NCI-H2196 (cell line): ENCODE data around the gene KDM5C.

ENCODE experiments used
- DNase-seq: peaks from one replicate; lab custom pipeline; 2025; ENCODE audit not compliant: unreplicated experiment; lab: John Stamatoyannopoulos, UW

Gene KDM5C

GRCh38 chrX:53251307-53251706 is 26.3 kb upstream of the KDM5C start:
- no peak for DNase-seq

GRCh38 chrX:53250556-53250955 is 25.5 kb upstream of the KDM5C start:
- DNase-seq: no peak

GRCh38 chrX:53249408-53250042 is 24.5 kb upstream of the KDM5C start:
- DNase-seq: no peak

- no peak for DNase-seq
Measured at GRCh38 chrX:53247928-53248327, 22.9 kb upstream of the KDM5C start.

GRCh38 chrX:53246231-53246630 is 21.2 kb upstream of the KDM5C start:
- DNase-seq: no peak

DNA sequence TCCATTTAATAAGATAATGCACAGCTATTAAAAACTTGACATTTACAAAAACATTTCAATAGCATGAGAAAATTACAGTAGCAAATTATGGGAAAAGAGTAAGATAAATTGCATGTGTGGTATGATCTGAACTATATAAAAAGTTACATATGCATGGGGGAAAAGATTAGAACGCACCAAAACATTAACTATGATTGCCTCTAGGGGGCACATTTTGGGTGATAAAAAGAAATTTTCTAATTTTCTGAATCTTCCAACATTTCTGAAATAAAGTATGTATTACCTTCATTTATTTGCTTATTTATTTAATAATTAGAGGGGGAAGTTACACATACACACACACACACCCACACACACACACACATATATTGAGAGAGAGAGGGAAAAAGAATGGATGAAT is 19.6 kb upstream of the KDM5C start:
- DNase-seq: no peak

- DNase-seq: no peak
Measured at GRCh38 chrX:53242310-53242709, 17.3 kb upstream of the KDM5C start.

DNA sequence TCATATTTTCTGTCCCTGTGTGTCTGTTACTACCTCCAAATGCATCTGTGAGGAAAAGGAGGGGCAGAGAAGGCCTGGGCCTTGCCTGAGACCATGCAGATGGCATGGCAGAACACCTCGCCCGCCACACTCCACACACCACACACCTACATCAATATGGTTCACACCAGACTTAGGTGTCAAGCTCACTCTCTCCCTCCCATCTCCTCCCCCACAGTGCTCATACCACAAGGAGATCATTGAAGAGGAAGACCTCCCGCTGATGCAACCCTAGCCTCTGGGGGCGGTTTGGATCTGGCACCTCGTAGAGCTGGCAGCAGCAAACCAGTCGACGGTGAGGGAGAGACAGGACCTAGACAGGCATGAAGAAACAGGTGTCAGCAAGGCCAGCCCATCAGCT is 16.6 kb upstream of the KDM5C start:
- DNase-seq: no peak

DNA sequence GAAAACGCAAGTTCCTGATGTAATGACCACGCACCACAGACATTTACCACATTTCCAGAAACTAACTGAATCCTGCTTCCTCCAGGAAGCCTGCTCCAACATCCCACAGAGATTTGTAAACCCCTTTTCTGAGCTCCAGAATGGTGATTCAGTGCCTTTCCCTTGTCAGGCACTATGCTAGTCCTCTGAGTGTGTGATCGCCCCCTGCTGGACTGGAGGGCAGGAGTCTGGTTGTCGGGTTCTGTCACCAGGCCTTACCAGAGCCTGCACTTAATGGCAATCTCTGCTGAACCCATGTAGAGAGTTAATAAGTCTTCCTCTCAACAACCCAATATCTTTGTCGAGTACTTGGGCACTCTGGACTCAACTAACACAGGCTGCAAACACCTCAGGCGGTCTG is 14.5 kb upstream of the KDM5C start:
- DNase-seq: no peak

DNA sequence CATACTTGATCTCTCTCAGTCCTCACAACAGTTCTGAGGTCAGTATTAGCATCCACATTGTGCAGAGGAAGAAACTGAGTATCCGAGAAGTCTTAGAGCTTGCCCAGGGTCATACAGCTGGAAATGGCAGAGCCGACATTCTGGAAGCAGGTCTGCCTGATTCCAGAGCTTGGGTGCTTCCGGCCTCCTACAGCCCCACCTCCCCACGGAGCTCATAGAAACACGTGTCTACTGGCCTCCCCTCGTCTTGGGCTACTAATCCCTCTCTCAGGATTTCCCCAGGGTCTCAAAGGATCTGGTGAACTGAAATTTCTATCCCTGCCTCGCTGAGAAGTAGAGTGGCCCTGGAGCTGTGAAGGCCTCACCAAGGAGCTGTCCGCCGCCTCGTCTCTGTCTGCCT is 12.0 kb upstream of the KDM5C start:
- no peak for DNase-seq

DNA sequence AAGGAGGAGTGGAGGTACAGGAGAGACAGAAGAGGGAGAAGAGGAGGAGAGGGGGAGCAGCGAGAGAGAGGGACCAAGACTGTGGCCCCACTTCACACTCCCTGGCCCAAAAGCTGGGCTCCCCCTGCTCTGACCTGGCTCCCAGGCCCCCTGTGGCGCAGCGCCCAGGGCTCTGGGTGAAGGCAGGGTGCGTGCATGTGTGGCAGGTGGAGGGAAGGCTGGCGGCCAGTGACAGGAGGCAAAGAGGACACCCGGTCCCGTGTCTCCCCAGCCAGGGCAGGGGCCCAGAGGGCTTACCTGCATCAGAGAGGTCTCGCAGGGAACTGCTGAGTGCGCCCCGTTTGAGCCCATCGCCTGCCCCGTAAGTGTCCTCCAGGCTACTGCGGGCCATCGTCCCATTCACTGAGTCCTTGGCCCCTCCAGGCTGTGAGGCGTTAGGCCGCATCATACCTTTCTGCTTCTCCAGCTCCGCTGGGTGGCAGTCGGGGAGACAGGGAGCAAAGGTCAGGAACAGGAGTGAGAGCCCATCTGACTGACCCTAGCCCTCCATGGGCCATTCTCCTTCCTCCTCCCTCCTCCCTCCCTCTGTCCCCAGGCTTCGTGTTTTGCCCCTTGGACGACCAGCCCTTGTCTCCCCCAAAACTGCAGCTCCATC is 11.1 kb upstream of the KDM5C start:
- DNase-seq: no peak

DNA sequence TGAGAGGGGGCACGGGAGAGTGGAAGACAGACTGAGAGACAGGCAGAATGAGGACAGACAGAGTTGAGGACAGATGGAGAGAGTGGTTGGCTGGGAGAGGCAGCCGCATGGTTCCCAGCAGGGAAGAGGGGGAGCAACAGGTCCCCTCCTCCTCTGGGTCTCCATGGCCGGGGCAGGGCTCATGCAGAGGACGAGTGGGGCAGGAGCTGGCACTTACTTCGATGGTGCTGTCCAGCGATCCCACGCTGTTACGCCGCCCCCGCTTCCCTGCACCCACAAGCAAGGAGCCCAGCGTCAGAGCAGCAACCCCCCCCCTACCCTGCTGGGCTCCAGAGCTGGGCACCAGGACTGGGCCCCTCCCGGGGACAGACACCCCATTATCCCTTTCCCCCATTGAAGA is 10.6 kb upstream of the KDM5C start:
- no peak for DNase-seq

- DNase-seq: no peak
Measured at GRCh38 chrX:53234484-53234883, 9.5 kb upstream of the KDM5C start.

- no peak for DNase-seq
Measured at GRCh38 chrX:53233536-53233935, 8.5 kb upstream of the KDM5C start.

GRCh38 chrX:53230116-53230515 is 5.1 kb upstream of the KDM5C start:
- no peak for DNase-seq

GRCh38 chrX:53227224-53227765 is 2.3 kb upstream of the KDM5C start:
- no peak for DNase-seq

DNA sequence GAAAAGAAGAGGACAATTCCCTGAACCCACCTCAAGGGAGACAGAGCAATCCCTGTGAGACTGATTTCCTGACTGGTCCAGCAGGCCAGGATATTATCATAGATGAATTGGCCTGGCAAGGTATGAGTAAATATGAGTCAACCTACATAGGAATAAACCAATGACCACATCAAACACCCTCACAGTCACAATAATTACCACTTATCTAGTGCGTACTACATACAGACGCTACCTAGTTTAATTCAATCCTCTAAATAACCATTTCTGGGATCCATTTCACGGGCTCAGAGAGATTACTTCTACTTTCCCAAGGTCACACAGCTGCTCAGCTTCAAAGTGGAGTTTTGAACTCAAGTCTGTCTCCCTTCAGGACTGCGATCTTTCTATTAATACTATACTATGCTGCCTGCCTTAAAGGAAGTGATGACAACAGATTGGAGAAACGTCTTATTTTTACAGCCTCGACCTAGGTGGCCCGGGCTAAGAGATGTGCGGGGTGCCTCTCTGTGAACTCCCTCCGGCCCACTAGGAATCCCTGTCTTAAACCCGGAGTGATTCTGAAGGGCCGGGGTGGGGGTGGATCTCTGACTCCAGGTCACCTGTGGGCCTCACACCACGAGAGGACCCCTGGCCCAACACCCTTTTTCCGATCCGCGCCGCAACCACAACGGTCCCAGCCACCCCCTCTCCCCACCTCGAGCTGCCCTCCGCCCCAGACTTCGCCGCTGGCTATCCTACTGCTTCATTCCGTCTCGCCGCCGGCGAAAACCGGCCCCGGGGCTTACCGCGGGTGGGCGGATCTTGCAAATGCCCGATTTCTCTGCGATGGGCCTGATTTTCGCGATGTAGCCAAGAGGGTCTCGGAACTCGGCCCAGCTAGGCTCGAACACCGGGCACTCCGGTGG is 800 bp downstream of the KDM5C start:
- no peak for DNase-seq

DNA sequence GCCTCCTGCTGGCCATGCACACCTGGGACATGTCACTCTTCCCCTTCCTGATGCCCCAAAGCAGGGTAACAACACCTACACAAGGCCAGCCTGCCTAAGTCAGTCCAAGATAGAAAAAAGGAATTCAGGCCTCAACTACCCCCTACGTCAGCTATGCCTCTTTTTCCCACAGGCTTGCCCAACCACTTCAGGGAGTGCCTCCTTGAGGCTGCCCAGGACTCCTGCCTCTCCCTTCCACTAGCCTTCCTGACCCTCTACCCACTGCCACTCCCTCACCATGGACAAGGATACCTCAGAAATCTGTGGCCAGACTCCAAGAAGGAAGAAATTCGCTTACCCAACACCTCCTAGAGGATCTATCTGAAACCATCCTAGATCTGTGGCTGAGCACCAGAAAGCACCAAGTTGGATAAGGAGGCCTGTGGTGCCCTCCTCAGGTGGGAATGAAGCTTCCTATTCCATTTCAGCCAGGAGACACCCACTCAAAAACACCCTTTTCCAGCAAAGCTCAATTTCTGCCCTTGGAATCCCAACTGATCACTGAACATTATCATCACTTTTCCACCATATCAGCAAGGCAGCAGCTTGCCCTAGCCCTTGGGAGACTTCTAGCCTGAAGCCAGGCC is 1.8 kb downstream of the KDM5C start:
- DNase-seq: no peak

DNA sequence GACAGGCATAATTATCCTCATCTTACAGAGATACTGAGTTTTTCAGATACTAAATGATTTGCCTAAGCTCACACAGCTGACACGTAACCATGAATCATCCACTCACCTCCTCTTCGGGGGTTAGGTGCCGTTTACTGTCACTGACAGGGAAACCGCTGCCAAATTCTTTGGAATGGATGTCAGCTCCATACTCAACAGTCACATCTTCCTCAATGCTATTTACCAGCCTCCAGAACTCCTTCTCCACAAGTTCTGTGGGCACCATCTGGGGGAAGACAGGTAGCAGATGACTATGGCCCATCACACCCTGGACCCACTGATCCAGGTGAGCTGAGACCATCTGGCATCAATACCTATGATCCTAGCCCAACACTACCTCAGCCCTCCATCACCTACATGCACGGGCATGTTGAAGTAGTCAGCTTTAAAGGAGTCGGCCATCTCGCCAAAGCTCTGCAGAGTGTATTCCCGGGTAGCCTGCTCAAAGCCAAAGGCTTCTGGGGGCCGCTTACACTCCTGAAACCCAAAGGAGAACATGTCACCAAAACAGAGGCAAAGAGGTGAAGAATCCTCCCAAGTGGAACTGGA is 13.5 kb downstream of the KDM5C start:
- no peak for DNase-seq

DNA sequence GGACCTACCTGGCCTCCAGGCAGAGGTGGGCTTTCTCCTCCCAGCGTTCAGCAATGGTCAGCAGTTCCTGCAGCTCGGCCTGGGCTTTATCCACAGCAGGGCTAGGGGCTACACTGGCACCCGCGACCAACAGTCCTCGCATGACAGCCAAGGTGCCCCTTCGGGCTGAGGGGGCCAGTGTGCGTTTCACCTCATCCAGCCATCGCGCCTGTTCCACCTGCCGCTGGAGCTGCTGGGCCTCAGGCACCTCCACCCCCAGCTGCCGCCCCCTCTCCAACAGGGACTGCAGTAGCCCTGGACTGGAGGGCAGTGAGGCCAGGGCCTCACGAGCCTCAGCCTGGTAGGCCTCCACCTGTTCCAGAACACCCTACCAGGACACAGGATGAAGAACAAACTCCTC is 28.3 kb downstream of the KDM5C start:
- no peak for DNase-seq

- DNase-seq: no peak
Measured at GRCh38 chrX:53195401-53195800, 29.6 kb downstream of the KDM5C start.
